Measurements from ENCODE around the gene TTC7B.

DNA sequence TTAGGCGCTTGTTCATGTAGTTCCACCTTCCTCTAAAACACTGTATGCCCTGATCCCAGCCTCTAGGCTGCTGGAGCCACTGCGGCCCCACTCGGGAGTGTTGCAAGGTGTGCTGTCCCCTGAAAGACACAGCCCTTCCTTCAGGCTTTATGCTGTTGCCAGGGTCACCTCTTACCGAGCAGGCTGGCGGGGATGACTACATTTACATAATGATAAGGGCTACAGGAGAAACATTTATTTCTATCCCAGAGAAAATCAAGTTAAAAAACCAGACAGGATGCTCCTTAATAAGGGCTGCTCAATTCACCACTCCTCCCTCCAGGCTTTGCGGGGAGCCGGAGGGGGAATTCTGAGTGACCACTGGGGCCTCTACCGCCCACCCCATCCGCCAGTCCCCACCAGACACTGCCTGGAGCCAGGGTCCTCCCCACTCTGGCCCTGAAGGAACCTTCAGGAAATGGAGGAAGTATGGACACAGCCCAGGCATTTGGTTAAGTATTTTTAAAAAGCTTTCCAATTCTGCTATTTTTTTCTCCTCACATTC is 200.6 kb downstream of the TTC7B start:
- no peak for TF ChIP-seq POLR2AphosphoS5 (IDR thresholded peaks at IDR 0.05; ENCODE audit: low read depth, low read length)
- no peak for TF ChIP-seq POLR2A (IDR thresholded peaks at IDR 0.05; ENCODE audit: low read depth, low read length)
- no peak for TF ChIP-seq TAF1 (IDR thresholded peaks at IDR 0.05; ENCODE audit: borderline replicate concordance, low read depth, low read length)
